H1 (cell line): Measurements from ENCODE around the gene SLMAP. TPM values are rescaled to one million over a fixed set of nuclear protein-coding genes. Genes with fewer than 3 reads are reported as not detected.

ENCODE experiments used
- CTCF ChIA-PET: fragments of 300-600 bp; sonication (Branson Sonifier 250); formaldehyde crosslinking; loops from one replicate; lab custom pipeline; 2021; ENCODE audit not compliant: partially characterized antibody; lab: Charles Lee
- POLR2A ChIA-PET: fragments of 300-600 bp; sonication (Branson Sonifier 250); formaldehyde crosslinking; loops from one replicate; lab custom pipeline; 2021; ENCODE audit warnings: inconsistent platforms; ENCODE audit not compliant: partially characterized antibody; lab: Charles Lee
- DNase-seq, 2 experiments: peaks; one replicate each; pipeline versions ENCODE4 v3.0.0 to v3.0.0-alpha.2; 2010 to 2022; ENCODE audit warnings: low spot score in 2 of 2, low read depth in 1 of 2, mixed read lengths in 1 of 2
- FAIRE-seq: peaks from 2 replicates; lab custom pipeline; 2011; peaks lifted over from hg19 to GRCh38; lab: Jason Lieb, UNC
- H2AFZ ChIP-seq: 2 replicates; pipeline ENCODE4 v1.8.1; 2012; ENCODE audit warnings: low read length, inconsistent platforms
- H2AK5ac ChIP-seq: 2 replicates; pipeline ENCODE4 v1.6.1; 2013; ENCODE audit warnings: low read depth, low read length
- H2BK120ac ChIP-seq: replicated peaks from 2 replicates; pipeline ENCODE3; 2013; ENCODE audit warnings: low read depth, low read length, inconsistent platforms
- H2BK12ac ChIP-seq: 2 replicates; pipeline ENCODE4 v1.6.1; 2013; ENCODE audit warnings: low read depth, low read length
- H2BK15ac ChIP-seq: 2 replicates; pipeline ENCODE4 v1.6.1; 2013; ENCODE audit warnings: low read length
- H2BK20ac ChIP-seq: 2 replicates; pipeline ENCODE4 v1.6.1; 2013; ENCODE audit warnings: low read length
- H2BK5ac ChIP-seq: 2 replicates; pipeline ENCODE4 v1.6.1; 2013; ENCODE audit warnings: low read depth, low read length
- H3K14ac ChIP-seq: 2 replicates; pipeline ENCODE4 v1.6.1; 2013; ENCODE audit warnings: inconsistent platforms; ENCODE audit not compliant: insufficient read length
- H3K18ac ChIP-seq: 2 replicates; pipeline ENCODE4 v1.6.1; 2013; ENCODE audit warnings: low read length; ENCODE audit errors: extremely low read depth
- H3K23ac ChIP-seq: 2 replicates; pipeline ENCODE4 v1.6.1; 2013; ENCODE audit warnings: inconsistent platforms; ENCODE audit not compliant: insufficient read length
- H3K23me2 ChIP-seq: 2 replicates; pipeline ENCODE4 v1.6.1; 2013; ENCODE audit warnings: low read depth, low read length
- H3K27ac ChIP-seq: 2 replicates; pipeline ENCODE4 v1.6.1; 2011; ENCODE audit warnings: low read depth, low read length, inconsistent platforms
- H3K27me3 ChIP-seq, 4 experiments: replicated peaks in 1 of 4; 1 replicate in 1 of 4; 2 replicates in 3 of 4; pipeline versions ENCODE4 v1.6.1 to v1.8.1; 2011 to 2013; ENCODE audit warnings: low read length in 3 of 4, mild to moderate bottlenecking in 3 of 4, inconsistent platforms in 2 of 4, mixed read lengths in 2 of 4, moderate library complexity in 1 of 4; ENCODE audit not compliant: control insufficient read depth in 3 of 4, insufficient read depth in 3 of 4; ENCODE audit errors: extremely low read depth in 1 of 4
- H3K36me3 ChIP-seq, 4 experiments: 2 replicates each; pipeline versions ENCODE4 v1.6.1 to v1.8.1; 2011 to 2013; ENCODE audit warnings: mild to moderate bottlenecking in 4 of 4, low read length in 3 of 4, moderate library complexity in 2 of 4, control low read depth in 1 of 4, inconsistent platforms in 1 of 4; ENCODE audit not compliant: insufficient read depth in 4 of 4, control insufficient read depth in 2 of 4
- H3K4ac ChIP-seq: replicated peaks from 2 replicates; pipeline ENCODE3; 2013; ENCODE audit warnings: low read length, low read depth, mixed read lengths, inconsistent platforms; ENCODE audit not compliant: insufficient read length
- H3K4me1 ChIP-seq, 4 experiments: replicated peaks in 1 of 4; 1 replicate in 1 of 4; 2 replicates in 3 of 4; pipeline versions ENCODE4 v1.6.1 to v1.8.1; 2011 to 2013; ENCODE audit warnings: low read length in 3 of 4, inconsistent platforms in 2 of 4, mixed read lengths in 1 of 4; ENCODE audit not compliant: insufficient read depth in 4 of 4, control insufficient read depth in 3 of 4
- H3K4me2 ChIP-seq, 2 experiments: 2 replicates each; pipeline versions ENCODE4 v1.6.1 to v1.8.1; 2011 to 2013; ENCODE audit warnings: low read depth in 2 of 2, low read length in 2 of 2, control low read depth in 1 of 2, inconsistent platforms in 1 of 2, mild to moderate bottlenecking in 1 of 2; ENCODE audit not compliant: insufficient read depth in 1 of 2
- H3K4me3 ChIP-seq, 4 experiments: fragments of 200-600, 300-600 bp in 1 of 4; sonication (generic), shearing (Covaris generic), sonication (Bioruptor Twin) in 1 of 4; 2 replicates each; pipeline versions ENCODE4 v1.5.1 to v1.8.1; 2011 to 2016; ENCODE audit warnings: low read length in 4 of 4, low read depth in 3 of 4, control low read depth in 2 of 4, inconsistent platforms in 2 of 4, mild to moderate bottlenecking in 2 of 4, mixed read lengths in 1 of 4, moderate library complexity in 1 of 4; ENCODE audit not compliant: insufficient read depth in 2 of 4; ENCODE audit errors: extremely low read depth in 1 of 4
- H3K56ac ChIP-seq: replicated peaks from 2 replicates; pipeline ENCODE3; 2013; ENCODE audit warnings: low read depth, mild to moderate bottlenecking, mixed read lengths, low read length, inconsistent platforms; ENCODE audit not compliant: insufficient read length
- H3K79me1 ChIP-seq: 2 replicates; pipeline ENCODE4 v1.6.1; 2013; ENCODE audit warnings: low read depth, low read length, control low read depth
- H3K79me2 ChIP-seq, 2 experiments: 2 replicates each; pipeline versions ENCODE4 v1.6.1 to v1.8.1; 2012 to 2013; ENCODE audit warnings: low read length in 2 of 2, mild to moderate bottlenecking in 2 of 2, inconsistent platforms in 1 of 2; ENCODE audit not compliant: insufficient read depth in 2 of 2, control insufficient read depth in 1 of 2
- H3K9ac ChIP-seq, 4 experiments: replicated peaks in 1 of 4; 1 replicate in 1 of 4; 2 replicates in 3 of 4; pipeline versions ENCODE4 v1.6.1 to v1.8.1; 2011 to 2013; ENCODE audit warnings: low read depth in 3 of 4, low read length in 3 of 4, control low read depth in 2 of 4, mild to moderate bottlenecking in 2 of 4, moderate library complexity in 2 of 4, inconsistent platforms in 1 of 4; ENCODE audit errors: extremely low read depth in 1 of 4
- H3K9me3 ChIP-seq, 2 experiments: 2 replicates each; pipeline versions ENCODE4 v1.6.1 to v1.8.1; 2012 to 2013; ENCODE audit warnings: mild to moderate bottlenecking in 2 of 2, moderate library complexity in 2 of 2, control low read depth in 1 of 2, inconsistent platforms in 1 of 2, low read depth in 1 of 2, low read length in 1 of 2, mixed read lengths in 1 of 2; ENCODE audit not compliant: insufficient read depth in 2 of 2
- H4K20me1 ChIP-seq, 2 experiments: replicated peaks in 1 of 2; 2 replicates each; pipeline versions ENCODE3 to v1.8.1; 2011 to 2013; ENCODE audit warnings: inconsistent platforms in 2 of 2, low read length in 2 of 2, mild to moderate bottlenecking in 1 of 2; ENCODE audit not compliant: insufficient read depth in 2 of 2, control insufficient read depth in 1 of 2
- H4K5ac ChIP-seq: 2 replicates; pipeline ENCODE4 v1.6.1; 2013; ENCODE audit warnings: low read length, low read depth, mixed read lengths, inconsistent platforms; ENCODE audit not compliant: insufficient read length
- H4K8ac ChIP-seq: 2 replicates; pipeline ENCODE4 v1.8.0; 2013; ENCODE audit warnings: mild to moderate bottlenecking, moderate library complexity, low read length, inconsistent platforms; ENCODE audit not compliant: insufficient read depth; ENCODE audit errors: extremely low read depth
- H4K91ac ChIP-seq: replicated peaks from 2 replicates; pipeline ENCODE3; 2013; ENCODE audit warnings: low read length, mixed read lengths, inconsistent platforms; ENCODE audit not compliant: insufficient read length
- BRCA1 ChIP-seq: IDR thresholded peaks from 2 replicates; pipeline ENCODE4 v1.6.1; 2012; ENCODE audit warnings: low read depth, low read length, improper control_type of control experiment
- CTBP2 ChIP-seq: IDR thresholded peaks from 2 replicates; pipeline ENCODE4 v1.7.0; 2011; ENCODE audit warnings: borderline replicate concordance, mild to moderate bottlenecking, moderate library complexity, mixed read lengths, low read length; ENCODE audit not compliant: insufficient read depth, insufficient read length
- KDM5A ChIP-seq: fragments of 200-600 bp; IDR thresholded peaks from 2 replicates; pipeline ENCODE4 v1.7.1; 2012; ENCODE audit warnings: mild to moderate bottlenecking, low read length, inconsistent platforms, mixed read lengths
- NANOG ChIP-seq: IDR thresholded peaks from 2 replicates; pipeline ENCODE4 v1.6.1; 2011; ENCODE audit warnings: low read length, low read depth, mild to moderate bottlenecking, inconsistent platforms; ENCODE audit not compliant: insufficient read depth, poor library complexity, severe bottlenecking
- PHF8 ChIP-seq: fragments of 200-600 bp; sonication (generic); conservative IDR thresholded peaks from 2 replicates; pipeline ENCODE4 v1.7.1; 2012; ENCODE audit warnings: low read depth, mild to moderate bottlenecking, inconsistent platforms, low read length, moderate library complexity
- RAD21 ChIP-seq, 2 experiments: IDR thresholded peaks in 1 of 2; conservative IDR thresholded peaks in 1 of 2; 2 replicates each; pipeline ENCODE4 v1.6.1; 2011; ENCODE audit warnings: low read depth in 2 of 2, low read length in 2 of 2, improper control_type of control experiment in 1 of 2, inconsistent platforms in 1 of 2, mild to moderate bottlenecking in 1 of 2, moderate library complexity in 1 of 2
- RNF2 ChIP-seq: fragments of 200-900, 300-1000 bp; sonication (generic); IDR thresholded peaks from 2 replicates; pipeline ENCODE4 v1.7.1; 2016; ENCODE audit warnings: borderline replicate concordance, low read depth, mild to moderate bottlenecking, antibody characterized with exemption, low read length; ENCODE audit not compliant: poor library complexity, severe bottlenecking; ENCODE audit errors: missing control alignments
- RXRA ChIP-seq: IDR thresholded peaks from 2 replicates; pipeline ENCODE4 v1.6.1; 2011; ENCODE audit warnings: low read depth, mild to moderate bottlenecking, low read length, moderate library complexity; ENCODE audit not compliant: insufficient read depth
- TCF12 ChIP-seq: IDR thresholded peaks from 2 replicates; pipeline ENCODE4 v1.6.1; 2011; ENCODE audit warnings: low read depth, mild to moderate bottlenecking, low read length
- WGBS, 2 experiments: shearing (Covaris generic) in 1 of 2; methylation state at CpG; one replicate each; pipeline versions ENCODE4 v1.1.6 to v1.1.7; 2013 to 2015; ENCODE audit warnings: low lambda C conversion rate in 2 of 2, mixed read lengths in 2 of 2, inconsistent platforms in 1 of 2, low coverage in 1 of 2, missing lambda C conversion rate in 1 of 2; ENCODE audit not compliant: insufficient replicate concordance in 2 of 2, insufficient coverage in 1 of 2, insufficient read length in 1 of 2; ENCODE audit errors: extremely low coverage in 1 of 2, missing lambda C conversion rate in 1 of 2; 5-methylcytosine and 5-hydroxymethylcytosine counted together
- polyA plus RNA-seq, 7 experiments: library from polyadenylated mRNA; depleted of rRNA in 3 of 7; stranded (reverse) in 5 of 7; unstranded in 2 of 7; fragments of >200 nt in 5 of 7; fragments of 200-250 nt in 2 of 7; gene quantifications; 1 replicate in 5 of 7; 2 replicates in 1 of 7; 4 replicates in 1 of 7; pipeline versions ENCODE4 v1.2.1 to v1.2.3, GENCODE V29; 2011 to 2013; ENCODE audit warnings: missing spikeins in 2 of 7, mixed read lengths in 2 of 7
- total RNA-seq: library from RNA; stranded (reverse); fragmentation: NEBNext Ultra II Directional; extraction: Animal tissue kit (Norgen Biotek cat#: 25700); gene quantifications from 2 replicates; pipeline ENCODE4 v1.2.1, GENCODE V29; 2021

The SLMAP gene
- total and polyA plus RNA-seq, 2 of the 8 experiments (the other 6 are each of a cell fraction or from before 2014, with no cell fraction given) = 13.6 to 70.4 TPM

DNA sequence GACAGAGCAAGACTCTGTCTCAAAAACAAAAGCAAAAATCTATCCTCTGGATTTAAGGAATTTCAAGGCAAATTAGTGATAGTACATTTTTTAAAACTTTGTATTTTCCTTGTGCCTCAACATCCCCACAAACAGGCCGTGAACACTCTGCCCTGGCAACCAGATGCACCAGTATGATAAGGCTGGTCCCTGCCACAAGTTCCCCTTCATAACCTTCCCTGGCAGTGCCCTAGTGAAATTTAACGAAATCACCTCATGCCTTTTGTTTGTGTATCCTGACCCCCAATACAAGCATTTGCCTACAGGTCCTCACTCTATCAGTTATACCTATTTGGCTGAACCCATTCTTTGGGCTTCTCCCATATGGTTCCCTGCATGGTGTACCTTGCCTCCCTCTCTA is 144.7 kb downstream of the SLMAP start:
- H3K79me1 ChIP-seq = no peaks in the 10 kb centered on the region
- H2BK12ac ChIP-seq = no peak overlapping the region
- WGBS, 2 experiments = 93% methylated on average over 2 of the region's 2 CpGs; no CpG with 5 or more reads in 1 of the 2 experiments
- H4K8ac ChIP-seq = no peak overlapping the region
- no peak overlapping the region for H3K18ac ChIP-seq
- H4K5ac ChIP-seq = no peak overlapping the region
- H2BK15ac ChIP-seq = no peak overlapping the region
- H4K20me1 ChIP-seq = no peaks in the 10 kb centered on the region
- H3K4me3 ChIP-seq = no peak overlapping the region
- DNase-seq (no peak), FAIRE-seq (no peak)
- no peak overlapping the region for H2AFZ ChIP-seq
- H3K56ac ChIP-seq = no peak overlapping the region
- no peak overlapping the region for H2BK5ac ChIP-seq
- no peak overlapping the region for H3K9ac ChIP-seq
- H3K23me2 ChIP-seq = no peaks in the 10 kb centered on the region
- no peaks in the 10 kb centered on the region; a peak in 1 of 8 replicates for H3K36me3 ChIP-seq
- no peaks in the 10 kb centered on the region for H3K27me3 ChIP-seq
- H2BK20ac ChIP-seq = no peak overlapping the region
- no peaks in the 10 kb centered on the region for H3K79me2 ChIP-seq
- no peak overlapping the region for H2AK5ac ChIP-seq
- no peak overlapping the region for H3K14ac ChIP-seq
- ChIA-PET CTCF (interaction anchor here (1.6 kb wide), 1 partner anchor 36 kb away, joined by 3 read pairs; no protein-coding TSS in a partner anchor), POLR2A (no interaction called here)
- no peak overlapping the region for H3K4me2 ChIP-seq
- no peaks in the 10 kb centered on the region for H3K9me3 ChIP-seq
- no peak overlapping the region for H2BK120ac ChIP-seq
- H3K4me1 ChIP-seq = no peaks in the 10 kb centered on the region
- no peak overlapping the region for H3K27ac ChIP-seq
- H4K91ac ChIP-seq = no peak overlapping the region
- H3K4ac ChIP-seq = no peak overlapping the region
- no peak overlapping the region for H3K23ac ChIP-seq
- no peak for TF ChIP-seq CTBP2
- no peak for TF ChIP-seq RXRA
- TF ChIP-seq BRCA1 = no peak
- TF ChIP-seq RAD21 (IDR thresholded peaks at IDR 0.05 in 1 of 2, conservative IDR thresholded peaks at IDR 0.05 in 1 of 2; ENCODE audit: low read depth in 2 of 2, low read length in 2 of 2) = no peak
- TF ChIP-seq RNF2 = no peak
- TF ChIP-seq NANOG = no peak
- TF ChIP-seq TCF12 = no peak
- TF ChIP-seq PHF8 = no peak
- TF ChIP-seq KDM5A = no peak
- TF ChIP-seq, all 59 proteins: peak for 0
